DOHH2 (cell line): ENCODE results near the gene MRPL30.
"Not testable (repeated sequence)": the region's sequence is repeated elsewhere in the genome, so short reads cannot be mapped to it uniquely, and the experiment has no call there.

Experiments
- H3F3A ChIP-seq: fragments of 200-600 bp; sonication (generic), shearing (Covaris generic); 2 replicates; pipeline ENCODE4 v1.6.0; 2016; ENCODE audit warnings: antibody characterized with exemption, mild to moderate bottlenecking; ENCODE audit not compliant: control insufficient read depth, insufficient read depth
- H3K27ac ChIP-seq: fragments of 200-600 bp; sonication (generic); 2 replicates; pipeline ENCODE4 v1.5.1; 2014; ENCODE audit warnings: low read depth, mild to moderate bottlenecking, low read length, moderate library complexity
- H3K27me3 ChIP-seq: fragments of 200-600 bp; sonication (generic); 2 replicates; pipeline ENCODE4 v1.6.1; 2014; ENCODE audit warnings: mild to moderate bottlenecking, low read length, mixed read lengths; ENCODE audit not compliant: control insufficient read depth
- H3K36me3 ChIP-seq: fragments of 200-600 bp; sonication (generic); 2 replicates; pipeline ENCODE4 v1.6.1; 2014; ENCODE audit warnings: mild to moderate bottlenecking, low read length, moderate library complexity, mixed read lengths; ENCODE audit not compliant: control insufficient read depth
- H3K4me1 ChIP-seq: fragments of 200-600 bp; sonication (generic); 2 replicates; pipeline ENCODE4 v1.6.1; 2014; ENCODE audit warnings: mild to moderate bottlenecking, low read length, mixed read lengths; ENCODE audit not compliant: control insufficient read depth
- H3K4me2 ChIP-seq: fragments of 200-600 bp; sonication (generic); 2 replicates; pipeline ENCODE4 v1.6.0; 2014; ENCODE audit warnings: mild to moderate bottlenecking, low read length, moderate library complexity
- H3K4me3 ChIP-seq: fragments of 200-600 bp; sonication (generic); 2 replicates; pipeline ENCODE4 v1.5.1; 2014; ENCODE audit warnings: mild to moderate bottlenecking, low read length, mixed read lengths
- H3K79me2 ChIP-seq: fragments of 200-600 bp; sonication (generic); 2 replicates; pipeline ENCODE4 v1.6.1; 2014; ENCODE audit warnings: mild to moderate bottlenecking, low read length, mixed read lengths; ENCODE audit not compliant: control insufficient read depth
- H3K9me2 ChIP-seq: fragments of 200-600 bp; sonication (generic); replicated peaks from 2 replicates; pipeline ENCODE4 v1.6.1; 2014; ENCODE audit warnings: mild to moderate bottlenecking, low read length, mixed read lengths; ENCODE audit not compliant: control insufficient read depth
- H3K9me3 ChIP-seq: fragments of 200-600 bp; sonication (generic); 2 replicates; pipeline ENCODE4 v1.6.1; 2014; ENCODE audit warnings: antibody characterized with exemption, low read length, mixed read lengths; ENCODE audit not compliant: control insufficient read depth, insufficient read depth
- H4K20me1 ChIP-seq: fragments of 200-600 bp; sonication (generic); 2 replicates; pipeline ENCODE4 v1.6.0; 2014; ENCODE audit warnings: low read depth, mild to moderate bottlenecking, antibody characterized with exemption, low read length, moderate library complexity; ENCODE audit not compliant: control insufficient read depth, insufficient read depth
- EZH2phosphoT487 ChIP-seq: fragments of 200-600 bp; sonication (generic); IDR thresholded peaks from 2 replicates; pipeline ENCODE4 v1.6.1; 2017; ENCODE audit warnings: borderline replicate concordance, mild to moderate bottlenecking, antibody characterized with exemption, low read length, moderate library complexity, mixed read lengths
- TF ChIP-seq, protein P1 (sequence below): fragments of 200-600 bp; sonication (generic); IDR thresholded peaks from one replicate; pipeline ENCODE4 v1.5.1; 2014; ENCODE audit warnings: antibody characterized with exemption, mild to moderate bottlenecking, low read depth, low read length; ENCODE audit not compliant: poor library complexity, severe bottlenecking

MRPL30 gene

DNA sequence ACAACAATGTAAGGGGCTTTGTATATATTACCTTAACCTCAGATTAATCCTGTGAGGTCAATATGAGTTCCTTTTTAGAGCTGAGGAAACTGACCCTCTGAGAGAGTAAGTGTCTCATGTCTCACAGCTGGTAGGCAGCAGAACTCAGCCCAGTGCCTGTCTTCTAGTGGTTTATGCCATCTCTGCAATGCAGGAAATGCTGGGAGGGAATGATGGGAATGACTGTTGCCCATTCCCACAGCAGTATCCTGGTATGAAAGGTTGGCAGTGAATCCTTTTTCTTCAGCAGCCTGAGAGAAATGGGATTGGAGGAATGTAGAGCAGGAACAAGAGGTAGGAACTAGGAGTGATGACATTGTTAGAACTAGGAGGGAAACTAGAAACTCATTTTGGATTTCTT lies 6.0 kb downstream of the MRPL30 start:
- Histone ChIP-seq H3K4me1 (peaks cover 10% of the 10 kb centered on the region), H3K9me2 (no peaks in the 10 kb centered on the region), H3F3A (no peaks in the 10 kb centered on the region), H3K4me2 (no peak overlapping the region), H3K27ac (no peak overlapping the region), H3K9me3 (no peaks in the 10 kb centered on the region), H4K20me1 (peaks cover 6% of the 10 kb centered on the region; the same call in 1 of the 2 replicates), H3K36me3 (peaks cover 46% of the 10 kb centered on the region), H3K4me3 (no peak overlapping the region), H3K27me3 (no peaks in the 10 kb centered on the region), H3K79me2 (peaks cover 79% of the 10 kb centered on the region)
- no peak for TF ChIP-seq EZH2phosphoT487
- TF ChIP-seq, protein P1, sequence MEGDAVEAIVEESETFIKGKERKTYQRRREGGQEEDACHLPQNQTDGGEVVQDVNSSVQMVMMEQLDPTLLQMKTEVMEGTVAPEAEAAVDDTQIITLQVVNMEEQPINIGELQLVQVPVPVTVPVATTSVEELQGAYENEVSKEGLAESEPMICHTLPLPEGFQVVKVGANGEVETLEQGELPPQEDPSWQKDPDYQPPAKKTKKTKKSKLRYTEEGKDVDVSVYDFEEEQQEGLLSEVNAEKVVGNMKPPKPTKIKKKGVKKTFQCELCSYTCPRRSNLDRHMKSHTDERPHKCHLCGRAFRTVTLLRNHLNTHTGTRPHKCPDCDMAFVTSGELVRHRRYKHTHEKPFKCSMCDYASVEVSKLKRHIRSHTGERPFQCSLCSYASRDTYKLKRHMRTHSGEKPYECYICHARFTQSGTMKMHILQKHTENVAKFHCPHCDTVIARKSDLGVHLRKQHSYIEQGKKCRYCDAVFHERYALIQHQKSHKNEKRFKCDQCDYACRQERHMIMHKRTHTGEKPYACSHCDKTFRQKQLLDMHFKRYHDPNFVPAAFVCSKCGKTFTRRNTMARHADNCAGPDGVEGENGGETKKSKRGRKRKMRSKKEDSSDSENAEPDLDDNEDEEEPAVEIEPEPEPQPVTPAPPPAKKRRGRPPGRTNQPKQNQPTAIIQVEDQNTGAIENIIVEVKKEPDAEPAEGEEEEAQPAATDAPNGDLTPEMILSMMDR = no peak

DNA sequence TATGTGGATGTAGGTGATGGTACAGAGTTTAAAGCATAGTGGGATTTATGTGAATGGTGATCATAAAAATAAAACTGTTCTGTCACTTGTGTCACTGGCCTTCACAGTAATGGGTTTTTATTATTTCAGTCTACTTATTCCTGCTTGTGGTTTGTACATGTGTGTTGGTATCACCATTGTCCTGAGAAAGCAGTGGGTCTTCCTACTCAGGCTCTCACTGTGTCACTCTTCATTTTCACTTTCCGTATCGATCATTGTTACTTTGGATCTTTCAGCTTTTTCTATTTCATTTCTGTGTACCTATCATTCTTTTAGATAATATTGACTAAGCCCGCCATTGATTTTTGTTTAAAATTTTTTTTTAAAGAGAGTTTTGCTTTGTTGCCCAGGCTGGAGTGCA lies 7.4 kb downstream of the MRPL30 start:
- H3K4me2 ChIP-seq = no peak overlapping the region
- H3K4me3 ChIP-seq = no peak overlapping the region
- no peak overlapping the region for H3K27ac ChIP-seq
- H3K4me1 ChIP-seq = no peaks in the 10 kb centered on the region
- no peaks in the 10 kb centered on the region for H3K27me3 ChIP-seq
- no peaks in the 10 kb centered on the region for H3K9me2 ChIP-seq
- TF ChIP-seq EZH2phosphoT487 = no peak
- TF ChIP-seq, protein P1 = no peak
- H3K36me3 ChIP-seq = peaks cover 51% of the 10 kb centered on the region
- peaks cover 65% of the 10 kb centered on the region for H3K79me2 ChIP-seq
- H3K9me3 ChIP-seq = no peaks in the 10 kb centered on the region
- peaks cover 6% of the 10 kb centered on the region; the same call in 1 of the 2 replicates for H4K20me1 ChIP-seq
- H3F3A ChIP-seq = no peaks in the 10 kb centered on the region

DNA sequence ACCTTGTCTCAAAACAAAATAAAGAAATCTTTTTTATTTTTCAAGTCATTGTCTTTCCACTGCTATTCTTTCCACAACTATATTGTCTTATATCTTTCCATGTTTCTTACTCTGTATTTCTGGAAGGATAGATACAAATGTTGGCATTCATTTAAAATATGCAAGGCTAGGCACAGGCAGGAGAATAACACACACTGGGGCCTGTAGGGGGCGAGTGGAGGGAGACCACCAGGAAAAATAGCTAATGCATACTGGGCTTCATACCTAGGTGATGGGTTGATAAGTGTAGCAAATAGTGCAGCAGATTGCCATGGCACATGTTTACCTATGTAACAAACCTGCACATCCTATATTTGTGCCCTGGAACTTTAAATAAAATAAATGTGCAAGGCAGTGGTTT lies 9.6 kb downstream of the MRPL30 start:
- Histone ChIP-seq H3K27me3 (no peaks in the 10 kb centered on the region), H3K4me1 (no peaks in the 10 kb centered on the region), H3F3A (no peaks in the 10 kb centered on the region), H3K9me2 (no peaks in the 10 kb centered on the region), H3K9me3 (no peaks in the 10 kb centered on the region), H3K27ac (no peak overlapping the region), H3K4me3 (no peak overlapping the region), H3K79me2 (peaks cover 44% of the 10 kb centered on the region), H4K20me1 (no peaks in the 10 kb centered on the region), H3K4me2 (no peak overlapping the region), H3K36me3 (peaks cover 60% of the 10 kb centered on the region)
- TF ChIP-seq, protein P1 = no peak
- TF ChIP-seq EZH2phosphoT487 = no peak

DNA sequence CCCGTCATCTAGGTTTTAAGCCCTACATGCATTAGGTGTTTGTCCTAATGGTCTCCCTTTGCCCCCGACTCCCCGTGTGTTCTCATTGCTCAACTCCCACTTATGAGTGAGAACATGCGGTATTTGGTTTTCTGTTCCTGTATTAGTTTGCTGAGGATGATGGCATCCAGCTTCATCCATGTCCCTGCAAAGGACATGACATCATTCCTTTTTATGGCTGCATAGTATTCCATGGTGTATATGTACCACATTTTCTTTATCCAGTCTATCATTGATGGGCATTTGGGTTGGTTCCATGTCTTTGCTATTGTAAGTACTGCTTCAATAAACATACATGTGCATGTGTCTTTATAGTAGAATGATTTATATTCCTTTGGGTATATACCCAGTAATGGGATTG lies 11.4 kb downstream of the MRPL30 start:
- H3K4me3 ChIP-seq, H3K9me2 ChIP-seq, H3K27ac ChIP-seq, H3K4me1 ChIP-seq, H3K27me3 ChIP-seq, H3K9me3 ChIP-seq, H4K20me1 ChIP-seq, H3K4me2 ChIP-seq, H3F3A ChIP-seq: not testable (repeated sequence)
- Histone ChIP-seq H3K79me2 (peaks cover 25% of the 10 kb centered on the region), H3K36me3 (peaks cover 71% of the 10 kb centered on the region)
